Sigmoid colon (tissue), 4 donors: ENCODE data around the gene PPP6R3.

ENCODE experiments used
- CTCF ChIP-seq, 4 experiments: fragments of 450-650 bp in 3 of 4; fragments of 200-600 bp in 1 of 4; IDR thresholded peaks; one replicate each; pipeline ENCODE4 v1.5.1; 2016 to 2019; ENCODE audit warnings: antibody characterized with exemption in 4 of 4, mild to moderate bottlenecking in 3 of 4, moderate library complexity in 2 of 4
- POLR2AphosphoS5 ChIP-seq, 4 donors: sonication (generic); formaldehyde crosslinking; IDR thresholded peaks; one replicate each; pipeline ENCODE4 v1.6.1; 2017; ENCODE audit warnings: antibody characterized with exemption in 4 of 4

- TF ChIP-seq CTCF (IDR thresholded peaks at IDR 0.05) (no peak), POLR2AphosphoS5 (IDR thresholded peaks at IDR 0.05) (no peak)
These were observed 70.7 kb downstream of the PPP6R3 start for GRCh38 chr11:68531129-68531693.
